Right ventricle myocardium superior (tissue), 1 donor: ENCODE measurements around the gene H6PD. TPM values are rescaled to one million over a fixed set of nuclear protein-coding genes. Genes with fewer than 3 reads are reported as not detected.

Experiments used
- ATAC-seq: fragments of 200-7000 bp; cut with Tn5 transposase; one replicate; pipeline ENCODE4 v1.9.1; 2020; ENCODE audit warnings: mild to moderate bottlenecking; ENCODE audit not compliant: poor library complexity
- DNase-seq: peaks from one replicate; pipeline ENCODE4 v3.0.0-alpha.2; 2020
- intact Hi-C: fragments of 100-400 bp; cut with DNase I; formaldehyde crosslinking; loops from one replicate; pipeline ENCODE4 v1.11.2; 2022
- long read RNA-seq: library from polyadenylated mRNA; unstranded; transcript quantifications from one replicate; pipeline ENCODE4 v2.0.0, GENCODE V29; 2021
- total RNA-seq: library from RNA; stranded (reverse); fragmentation: NEBNext Ultra II Directional; extraction: Animal tissue kit (Norgen Biotek cat#: 25700); gene quantifications from one replicate; pipeline ENCODE4 v1.2.1, GENCODE V29; 2021
- donor health status: DM: no; HTN: yes; CAD: no; lungs with severe emphysema.

Gene H6PD, protein sequence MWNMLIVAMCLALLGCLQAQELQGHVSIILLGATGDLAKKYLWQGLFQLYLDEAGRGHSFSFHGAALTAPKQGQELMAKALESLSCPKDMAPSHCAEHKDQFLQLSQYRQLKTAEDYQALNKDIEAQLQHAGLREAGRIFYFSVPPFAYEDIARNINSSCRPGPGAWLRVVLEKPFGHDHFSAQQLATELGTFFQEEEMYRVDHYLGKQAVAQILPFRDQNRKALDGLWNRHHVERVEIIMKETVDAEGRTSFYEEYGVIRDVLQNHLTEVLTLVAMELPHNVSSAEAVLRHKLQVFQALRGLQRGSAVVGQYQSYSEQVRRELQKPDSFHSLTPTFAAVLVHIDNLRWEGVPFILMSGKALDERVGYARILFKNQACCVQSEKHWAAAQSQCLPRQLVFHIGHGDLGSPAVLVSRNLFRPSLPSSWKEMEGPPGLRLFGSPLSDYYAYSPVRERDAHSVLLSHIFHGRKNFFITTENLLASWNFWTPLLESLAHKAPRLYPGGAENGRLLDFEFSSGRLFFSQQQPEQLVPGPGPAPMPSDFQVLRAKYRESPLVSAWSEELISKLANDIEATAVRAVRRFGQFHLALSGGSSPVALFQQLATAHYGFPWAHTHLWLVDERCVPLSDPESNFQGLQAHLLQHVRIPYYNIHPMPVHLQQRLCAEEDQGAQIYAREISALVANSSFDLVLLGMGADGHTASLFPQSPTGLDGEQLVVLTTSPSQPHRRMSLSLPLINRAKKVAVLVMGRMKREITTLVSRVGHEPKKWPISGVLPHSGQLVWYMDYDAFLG
- 20.9 TPM for total RNA-seq
- long read RNA-seq, full-length matches to known transcripts, result 6 of 64 reads
- long read RNA-seq, partial matches to known transcripts, result 1 of 64 reads
- long read RNA-seq, other reads (novel, unspliced or antisense), result 57 of 64 reads

DNA sequence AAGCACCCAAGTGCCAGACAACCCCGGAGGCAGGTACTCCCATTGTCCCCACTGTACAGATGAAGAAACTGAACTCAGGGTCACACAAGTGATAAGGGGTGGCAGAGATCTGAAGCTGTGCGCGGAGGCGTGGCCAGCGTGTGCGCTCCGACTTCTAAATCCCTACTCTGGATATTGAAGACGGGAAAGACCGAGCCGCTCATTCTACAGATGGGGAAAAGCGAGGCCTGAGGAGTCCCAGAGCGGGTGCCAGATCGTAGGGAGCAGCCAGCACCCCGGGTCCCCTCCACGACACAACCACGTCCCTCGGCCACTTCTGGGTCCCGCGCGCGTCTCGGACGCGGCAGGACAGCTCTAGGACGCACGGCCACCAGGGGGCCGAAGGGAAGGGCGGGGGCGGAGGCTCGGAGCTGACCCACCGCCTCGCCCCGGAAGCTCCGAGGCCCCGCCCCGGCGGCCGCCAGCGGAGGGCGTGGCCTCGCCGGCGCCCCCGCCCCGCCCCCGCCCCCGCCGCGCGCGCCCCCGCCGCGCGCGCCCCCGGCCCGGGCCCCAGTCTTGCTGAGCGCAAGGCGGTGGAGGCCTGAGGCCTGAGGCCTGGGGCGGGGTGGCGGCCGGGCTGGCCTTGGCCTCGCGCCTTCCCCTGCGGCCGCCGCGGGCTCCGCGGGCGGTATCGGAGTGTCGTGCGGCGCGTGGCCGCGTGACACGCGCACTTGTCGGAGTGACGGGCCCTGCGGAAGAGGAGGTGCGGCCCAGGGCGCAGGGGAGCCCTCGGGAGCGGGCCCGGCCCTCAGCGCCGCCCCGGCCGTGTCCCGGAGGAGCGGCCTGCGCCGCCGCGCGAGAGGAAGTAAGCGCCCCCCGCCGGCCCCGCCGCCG, at the start of gene H6PD:
TSS of gene H6PD (plus strand) at position 552 of the 873 bp plus-strand sequence. CDS start 10,161 bp downstream, outside the sequence.
- intact Hi-C loops, result no loop called here
- peak; percentile 79 for ATAC-seq
- DNase-seq, result peak; percentile 93

DNA sequence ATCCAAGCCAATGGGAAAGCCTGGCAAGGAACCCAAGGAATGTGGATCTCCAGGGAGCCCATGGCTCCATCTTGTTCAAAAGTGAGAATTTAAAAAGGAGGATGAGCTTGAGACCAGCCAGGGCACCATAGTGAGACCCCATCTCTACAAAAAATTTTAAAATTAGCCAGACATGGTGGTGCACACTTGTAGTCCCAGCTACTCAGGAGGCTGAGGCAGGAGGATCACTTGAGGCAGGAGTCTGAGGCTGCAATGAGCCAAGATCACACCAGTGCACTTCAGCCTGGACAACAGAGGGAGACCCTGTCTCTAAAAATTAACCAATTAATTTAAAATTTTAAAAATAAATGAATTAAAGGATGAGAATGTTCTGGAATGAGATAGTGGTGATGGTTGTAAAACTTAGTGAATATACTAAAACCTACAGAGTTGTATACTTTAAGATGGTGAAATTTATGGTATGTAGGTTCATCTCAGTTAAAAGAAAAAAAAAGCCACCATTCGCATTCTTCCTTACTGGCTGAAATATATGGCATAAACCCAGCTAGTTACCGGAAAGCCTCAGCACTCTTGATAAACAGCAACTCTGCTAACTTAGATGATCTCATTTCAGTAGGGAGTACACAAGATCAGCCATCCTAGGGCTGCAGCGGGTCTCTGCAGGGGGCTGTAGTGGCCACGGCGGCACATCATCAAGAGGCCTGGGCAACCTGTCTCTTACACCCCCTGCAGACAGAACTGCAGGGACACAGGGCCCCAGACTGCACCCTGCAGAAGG, 48.3 kb upstream of the H6PD start:
- intact Hi-C loops, result no loop called here
- no peak for DNase-seq
- no peak for ATAC-seq

DNA sequence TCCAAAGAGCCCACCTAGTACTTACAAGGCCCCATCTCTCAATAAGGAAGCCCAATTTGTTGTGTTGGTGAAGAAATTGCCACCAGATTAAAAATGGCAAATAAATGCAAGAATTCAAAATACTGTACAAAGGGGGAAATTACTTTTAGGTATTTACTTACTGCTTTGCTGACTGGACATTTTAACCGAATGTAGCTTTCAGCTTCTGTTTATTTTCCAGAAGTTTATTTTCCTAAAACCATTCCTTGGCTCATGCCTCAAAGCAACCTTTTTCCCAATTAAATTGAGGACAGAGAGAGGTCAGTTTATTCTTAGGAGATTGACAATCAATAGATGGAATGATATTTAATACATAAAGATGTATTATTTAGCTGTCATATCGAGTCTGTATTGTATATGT, 47.6 kb upstream of the H6PD start:
- DNase-seq, result no peak
- ATAC-seq, result no peak
- intact Hi-C loops, result no loop called here

DNA sequence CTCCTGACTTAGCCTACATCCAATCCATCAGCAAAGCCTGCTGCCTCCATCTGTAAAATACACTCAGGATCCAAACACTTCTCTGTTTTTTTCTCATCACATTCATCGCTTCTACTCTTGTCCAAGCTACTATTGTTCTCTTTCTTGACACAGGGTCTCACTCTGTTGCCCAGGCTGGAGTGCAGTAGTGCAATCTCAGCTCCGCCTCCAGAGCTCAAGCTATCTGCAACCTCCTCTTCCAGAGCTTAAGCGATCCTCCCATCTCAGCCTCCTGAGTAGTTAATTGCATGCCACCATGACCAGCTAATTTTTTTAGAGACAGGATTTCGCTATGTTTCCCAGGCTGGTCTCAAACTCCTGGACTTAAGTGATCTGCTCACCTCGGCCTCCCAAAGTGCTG, 44.3 kb upstream of the H6PD start:
- DNase-seq, result no peak
- no peak for ATAC-seq
- intact Hi-C loops, result loop anchor here (10.0 kb wide), 1 partner anchor 45 kb away; no protein-coding TSS in a partner anchor

DNA sequence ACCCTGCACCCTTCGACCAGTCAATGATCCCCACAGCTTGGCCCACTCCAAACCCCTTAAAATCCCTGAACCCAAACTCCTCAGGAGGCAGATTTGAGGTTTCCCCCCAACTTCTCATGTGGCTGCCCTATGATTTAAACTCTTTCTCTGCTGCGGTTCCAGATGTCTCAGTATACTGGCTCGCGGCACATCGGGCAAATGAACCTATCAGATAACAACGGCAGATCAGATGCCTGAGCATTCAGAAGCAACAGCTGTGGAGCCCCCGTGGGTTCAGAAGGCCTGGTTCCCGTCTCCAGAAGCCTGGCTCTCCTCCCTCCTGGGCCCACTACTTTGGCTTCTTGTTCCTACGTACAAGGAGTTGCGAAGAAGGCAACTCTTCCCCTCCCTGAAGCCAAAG, 43.3 kb upstream of the H6PD start:
- intact Hi-C loops, result loop anchor here (10.0 kb wide), 1 partner anchor 46 kb away; no protein-coding TSS in a partner anchor
- ATAC-seq, result no peak
- DNase-seq, result no peak

DNA sequence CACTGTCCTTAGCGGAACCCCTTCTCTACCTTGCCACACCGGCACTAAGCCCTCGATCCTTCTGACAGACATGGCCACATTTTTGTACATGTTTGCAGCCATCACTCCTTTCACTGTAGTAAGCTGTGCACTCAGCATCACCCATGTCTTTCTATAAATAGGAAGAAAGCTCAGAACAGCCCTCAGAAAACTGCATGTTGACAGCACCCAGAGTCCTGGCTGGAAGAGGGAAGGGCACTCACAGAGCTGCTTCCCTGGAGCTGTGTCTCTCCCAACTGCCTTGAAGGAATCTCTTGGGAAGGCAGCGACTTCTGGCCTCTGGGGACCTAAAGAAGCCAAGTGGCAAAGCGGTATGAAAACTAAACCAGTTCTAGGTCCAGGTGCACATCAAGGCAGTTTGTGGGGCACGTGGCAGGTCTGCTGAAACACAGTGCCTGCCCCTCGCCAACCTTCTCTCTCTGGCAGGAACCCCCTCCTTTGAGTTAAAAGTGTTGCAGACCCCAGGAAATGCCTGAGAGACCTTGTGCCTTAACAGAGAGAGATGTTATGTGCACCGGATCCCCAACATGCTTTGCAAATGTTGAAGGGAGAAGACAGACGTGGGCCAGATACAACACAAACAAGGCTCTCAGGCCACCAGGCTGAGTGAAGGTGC, 41.9 kb upstream of the H6PD start:
- ATAC-seq (peak; percentile 33), DNase-seq (no peak)
- intact Hi-C loops, result loop anchor here (10.0 kb wide), 1 partner anchor 48 kb away; no protein-coding TSS in a partner anchor

DNA sequence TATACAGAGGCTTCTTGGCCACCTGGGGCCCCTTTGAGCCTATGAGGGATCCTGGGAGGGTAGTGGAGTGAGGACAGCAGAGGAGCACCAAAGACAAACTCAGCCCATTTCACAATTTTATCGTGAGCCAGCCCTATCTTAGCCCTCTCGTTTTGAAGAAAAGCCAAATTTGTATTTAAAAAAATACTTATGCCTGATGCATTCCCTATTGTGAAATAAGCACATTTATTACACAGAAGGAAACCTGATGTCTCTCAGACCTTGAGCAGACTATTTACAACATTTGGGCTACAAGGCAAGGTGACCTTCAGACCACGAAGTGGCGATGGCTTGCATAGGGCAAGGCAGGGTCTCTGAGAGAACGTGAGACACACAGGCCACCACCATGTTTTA, 41.3 kb upstream of the H6PD start:
- no peak for DNase-seq
- no peak for ATAC-seq
- intact Hi-C loops, result loop anchor here (10.0 kb wide), 1 partner anchor 48 kb away; no protein-coding TSS in a partner anchor

DNA sequence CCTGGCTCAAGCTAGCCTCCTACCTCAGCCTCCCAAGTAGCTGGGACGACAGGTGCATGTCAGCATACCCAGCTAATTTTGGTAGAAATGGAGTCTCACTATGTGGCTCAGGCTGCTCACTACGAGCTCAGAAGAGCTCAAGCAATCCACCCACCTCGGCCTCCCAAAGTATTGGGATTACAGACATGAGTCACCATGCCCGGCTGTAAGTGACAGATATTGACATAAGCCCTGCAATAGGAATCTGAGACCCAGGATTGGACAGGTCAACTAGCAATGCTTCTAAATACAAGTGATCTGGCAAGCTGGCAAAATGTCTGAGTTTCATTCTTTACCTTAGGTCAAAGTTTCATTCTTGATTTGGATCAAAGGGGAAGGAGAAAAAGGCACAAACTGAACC, 40.5 kb upstream of the H6PD start:
- DNase-seq (no peak), ATAC-seq (no peak)
- intact Hi-C loops, result loop anchor here (10.0 kb wide), 1 partner anchor 49 kb away; no protein-coding TSS in a partner anchor

DNA sequence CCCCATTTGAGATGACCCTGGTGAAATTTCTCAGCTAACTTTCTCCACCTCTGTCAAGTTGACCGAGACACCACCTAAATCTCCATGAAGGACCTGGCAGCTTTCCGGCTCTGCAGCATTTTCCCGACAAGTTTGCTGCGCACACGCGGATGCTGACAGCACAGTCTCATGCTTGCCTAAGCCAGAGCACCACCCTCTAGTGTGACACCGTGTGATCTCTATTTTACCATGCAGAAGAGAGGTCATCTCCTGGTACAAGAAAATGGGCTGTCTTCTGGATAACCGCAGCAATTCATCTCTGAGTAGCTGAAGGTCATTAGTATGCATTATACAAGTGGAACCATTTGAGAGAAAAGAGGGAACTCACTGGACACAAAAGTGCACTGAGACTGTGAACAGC, 38.9 kb upstream of the H6PD start:
- intact Hi-C loops, result loop anchor here (2.0 to 10.0 kb wide), 2 partner anchors 51 to 85 kb away; no protein-coding TSS in a partner anchor
- DNase-seq (no peak), ATAC-seq (no peak)

DNA sequence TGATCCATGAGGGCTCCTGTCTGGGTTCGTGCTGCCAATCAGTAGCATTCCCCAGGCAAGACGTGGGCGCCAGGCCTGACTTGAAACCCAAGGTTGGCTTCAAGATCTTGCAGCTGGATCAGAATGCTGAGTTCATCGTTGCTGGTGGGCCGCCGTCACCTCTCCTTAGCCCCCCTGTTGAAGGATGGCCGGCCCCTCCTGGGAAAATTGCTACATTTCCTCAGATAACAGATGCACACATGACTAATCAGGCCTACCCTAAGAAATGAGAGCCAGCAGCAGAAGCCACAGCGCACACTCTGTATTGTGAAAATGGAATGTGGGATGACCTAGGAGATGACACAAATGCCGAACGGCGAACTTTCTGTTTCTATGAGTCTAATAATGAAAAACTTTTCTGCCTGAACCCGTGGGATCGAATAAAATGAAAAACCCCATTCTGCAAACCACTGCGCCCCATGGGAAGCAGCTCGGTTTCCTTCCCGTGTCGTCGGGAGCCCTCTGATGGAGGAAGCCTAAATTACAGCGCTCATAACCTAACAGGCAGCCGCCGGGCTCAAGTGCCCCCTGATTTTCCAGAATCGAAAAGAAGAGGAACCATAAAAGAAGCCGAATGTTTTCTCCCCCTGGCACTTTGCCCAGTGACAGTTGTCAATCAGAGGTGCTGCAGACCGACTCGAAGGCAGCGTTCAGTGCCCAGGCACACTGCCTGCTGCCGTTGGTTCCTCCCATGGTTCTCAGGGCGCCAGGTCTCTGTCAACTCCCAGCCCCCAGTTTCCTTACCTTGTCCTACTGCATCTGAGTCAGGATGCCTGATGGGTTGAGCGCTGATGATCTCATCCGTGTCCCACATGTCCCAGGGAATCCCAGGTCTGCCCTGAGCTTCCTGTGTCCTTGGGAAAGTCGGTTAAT, 38.2 kb upstream of the H6PD start:
- intact Hi-C loops, result loop anchor here (2.0 to 10.0 kb wide), 2 partner anchors 52 to 86 kb away; no protein-coding TSS in a partner anchor
- peak; percentile 74 for DNase-seq
- peak; percentile 82 for ATAC-seq

DNA sequence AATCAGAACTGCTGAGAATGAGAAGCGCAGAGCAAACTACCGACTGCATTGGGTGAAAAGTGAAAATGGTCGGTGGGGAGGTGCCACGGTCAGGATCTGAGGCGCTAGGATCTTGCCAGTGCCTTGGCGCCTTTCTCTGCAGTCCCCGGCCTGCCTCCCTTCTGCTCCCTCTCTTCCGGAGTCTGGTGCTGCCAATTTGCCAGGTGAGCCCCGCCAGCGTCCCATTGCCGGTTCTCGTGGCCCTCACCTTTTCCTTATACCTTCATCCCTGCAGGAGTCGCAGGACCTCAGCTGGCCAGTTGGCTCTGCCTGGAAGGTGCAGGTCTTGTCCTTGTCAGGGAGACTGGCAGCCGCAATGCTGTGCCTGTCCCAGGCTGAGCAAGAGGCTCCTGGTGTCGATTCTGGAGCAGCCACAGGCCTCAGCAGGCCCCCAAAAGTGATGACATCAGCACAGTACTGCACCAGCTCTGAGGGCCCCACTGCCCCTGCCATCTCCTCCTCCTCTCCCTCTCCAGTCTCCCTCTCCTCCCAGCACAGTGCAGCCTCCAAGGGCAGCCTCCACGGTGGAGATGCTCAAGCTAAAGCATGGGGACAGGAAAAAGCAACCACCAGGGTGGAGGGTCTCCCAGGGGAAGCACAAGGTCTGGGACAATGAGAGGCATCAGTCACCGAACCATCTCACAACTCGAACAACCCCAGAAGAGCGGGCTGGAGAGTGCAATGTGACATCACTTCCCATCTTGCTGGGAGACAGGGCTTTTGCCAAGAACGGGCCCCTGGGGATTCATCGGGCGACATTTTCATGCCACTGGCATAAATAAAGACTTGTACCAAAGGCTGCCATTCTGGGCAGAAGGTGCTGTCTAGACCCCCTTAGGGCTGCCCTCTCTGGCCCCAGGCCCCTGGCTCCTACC, 37.1 kb upstream of the H6PD start:
- no peak for ATAC-seq
- no peak for DNase-seq
- intact Hi-C loops, result loop anchor here (2.0 to 10.0 kb wide), 2 partner anchors 53 to 87 kb away; no protein-coding TSS in a partner anchor

DNA sequence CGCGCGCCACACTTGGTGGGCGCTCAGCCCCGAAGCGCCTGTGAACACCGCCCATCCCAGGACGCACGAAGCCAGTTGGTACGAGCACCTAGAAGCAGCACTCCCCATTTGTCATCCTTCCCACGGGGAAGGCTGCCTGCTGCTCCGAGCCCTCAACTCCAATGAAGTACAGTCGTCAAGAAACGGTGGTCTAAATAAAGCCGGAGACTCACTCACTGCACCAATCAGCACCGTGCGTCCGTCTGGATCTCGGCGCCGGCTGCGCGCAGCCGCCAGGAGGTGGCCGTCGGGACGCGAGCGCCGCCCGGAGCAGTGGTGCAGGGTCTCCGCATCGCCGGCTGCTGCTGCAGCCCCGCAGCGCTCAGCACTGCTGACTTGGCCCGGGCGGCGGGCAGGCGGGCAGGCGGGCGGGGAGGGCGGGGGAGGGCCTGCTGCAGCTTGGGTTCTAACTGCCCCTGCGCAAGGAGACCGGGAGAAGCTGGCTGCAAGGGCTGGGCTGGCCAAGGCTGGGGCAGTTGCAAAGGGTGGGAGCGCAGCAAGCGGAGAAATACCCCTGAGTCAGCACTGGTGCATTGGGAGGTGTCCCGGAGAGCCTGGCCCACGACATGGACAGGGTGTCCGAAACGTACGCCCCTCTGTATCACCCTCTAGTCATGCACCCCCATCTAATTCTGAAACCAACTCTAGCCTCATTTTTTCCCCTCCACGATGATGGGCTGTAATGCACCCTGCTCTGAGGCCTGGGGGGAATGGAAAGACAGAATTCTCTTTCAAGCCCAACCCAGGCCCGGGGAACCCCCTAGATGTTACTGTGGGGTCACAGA, 35.8 kb upstream of the H6PD start:
- ATAC-seq (peak; percentile 63), DNase-seq (peak; percentile 60)
- intact Hi-C loops, result loop anchor here (10.0 kb wide), 1 partner anchor 54 kb away; no protein-coding TSS in a partner anchor

DNA sequence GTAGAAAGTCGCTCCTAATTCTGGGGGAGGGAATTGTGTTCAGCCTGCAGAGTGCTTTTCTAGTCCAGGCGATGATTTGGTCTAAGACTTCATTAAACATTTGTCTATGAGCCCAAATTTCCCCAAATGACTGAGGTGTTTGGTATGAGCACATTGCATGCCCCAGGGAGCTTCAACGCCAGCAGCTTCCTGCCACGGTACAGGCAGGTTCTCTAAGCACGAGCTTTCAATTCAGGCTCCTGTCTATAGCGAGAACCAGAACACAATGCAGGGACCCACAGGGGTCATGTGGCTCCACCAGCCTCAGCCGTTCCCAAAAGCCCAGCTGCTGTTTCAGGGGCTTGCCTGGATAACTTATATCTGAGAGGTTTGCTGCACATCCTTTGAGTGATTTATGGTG, 34.1 kb upstream of the H6PD start:
- intact Hi-C loops, result no loop called here
- DNase-seq (no peak), ATAC-seq (no peak)
